NOMO-1 treated with dmso at 0.1 percent for 144 hours (cell line): Measurements from ENCODE around the gene TUBE1.

Source experiments
- DNase-seq: peaks from one replicate; lab custom pipeline; 2025; ENCODE audit not compliant: unreplicated experiment; lab: John Stamatoyannopoulos, UW

TUBE1 gene

DNA sequence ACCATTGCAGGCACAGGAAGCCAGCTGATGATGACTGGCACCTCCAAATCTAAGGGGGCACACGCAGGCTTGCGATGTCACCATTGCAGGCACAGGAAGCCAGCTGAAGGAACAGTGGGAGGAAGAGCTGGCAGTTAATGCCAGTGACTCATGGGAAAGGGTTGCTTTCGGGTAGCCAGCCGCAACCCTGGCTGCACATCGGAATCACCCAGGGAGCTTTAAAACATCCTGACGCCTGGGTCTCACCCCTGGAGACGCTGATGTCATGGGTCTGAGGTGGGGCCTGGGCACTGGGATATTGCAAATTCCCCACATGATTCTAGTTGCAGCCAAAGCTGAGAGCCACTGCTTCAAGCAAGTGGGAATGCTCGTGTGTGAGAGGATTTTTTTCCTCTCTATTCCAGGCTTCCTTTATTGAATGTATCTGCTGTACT lies 49.5 kb downstream of the TUBE1 start:
- DNase-seq: no peak

DNA sequence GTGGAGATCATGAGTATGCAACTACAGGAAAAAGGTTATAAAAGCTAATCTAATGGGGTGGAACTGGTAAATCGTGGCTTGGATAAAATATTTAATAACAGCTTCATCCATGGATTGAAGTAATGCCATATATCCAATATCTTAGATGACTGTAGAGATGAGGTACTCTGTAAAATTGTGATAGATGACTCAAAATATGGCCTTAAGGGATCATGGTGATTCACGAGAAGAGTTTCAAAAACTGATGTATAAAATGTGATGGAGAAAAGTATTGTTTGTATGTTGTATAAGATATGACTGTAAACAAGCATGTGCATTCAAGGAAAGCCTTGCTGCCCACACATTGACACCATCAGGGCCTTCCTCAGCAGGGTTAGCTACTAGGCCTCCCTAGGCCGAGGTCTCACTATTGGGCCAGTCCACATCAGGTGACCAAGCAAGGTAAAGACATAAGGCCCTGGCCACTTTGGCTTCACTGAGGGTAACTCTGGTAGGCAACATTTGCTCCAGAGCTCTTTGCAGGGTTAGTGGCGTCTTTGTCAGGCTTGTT lies 51.1 kb downstream of the TUBE1 start:
- DNase-seq: no peak

DNA sequence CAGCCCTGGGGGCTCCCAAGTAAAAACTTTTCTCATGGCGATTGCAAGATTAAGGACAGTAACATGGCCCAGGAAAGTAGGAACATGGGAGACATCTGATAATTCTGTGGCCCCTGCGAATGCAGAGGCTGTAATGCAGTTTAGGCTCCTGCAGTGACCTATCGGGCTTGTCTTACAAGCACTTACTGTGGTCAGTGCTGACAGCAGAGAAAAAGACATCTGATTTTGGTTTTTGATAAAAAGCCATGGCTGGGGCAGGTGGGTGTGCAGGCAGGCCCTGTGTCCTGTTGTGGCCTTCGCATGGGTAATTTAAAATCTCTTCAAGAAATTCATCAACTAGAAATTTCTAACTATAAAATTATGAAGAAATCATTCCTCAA lies 52.7 kb downstream of the TUBE1 start:
- DNase-seq: no peak

DNA sequence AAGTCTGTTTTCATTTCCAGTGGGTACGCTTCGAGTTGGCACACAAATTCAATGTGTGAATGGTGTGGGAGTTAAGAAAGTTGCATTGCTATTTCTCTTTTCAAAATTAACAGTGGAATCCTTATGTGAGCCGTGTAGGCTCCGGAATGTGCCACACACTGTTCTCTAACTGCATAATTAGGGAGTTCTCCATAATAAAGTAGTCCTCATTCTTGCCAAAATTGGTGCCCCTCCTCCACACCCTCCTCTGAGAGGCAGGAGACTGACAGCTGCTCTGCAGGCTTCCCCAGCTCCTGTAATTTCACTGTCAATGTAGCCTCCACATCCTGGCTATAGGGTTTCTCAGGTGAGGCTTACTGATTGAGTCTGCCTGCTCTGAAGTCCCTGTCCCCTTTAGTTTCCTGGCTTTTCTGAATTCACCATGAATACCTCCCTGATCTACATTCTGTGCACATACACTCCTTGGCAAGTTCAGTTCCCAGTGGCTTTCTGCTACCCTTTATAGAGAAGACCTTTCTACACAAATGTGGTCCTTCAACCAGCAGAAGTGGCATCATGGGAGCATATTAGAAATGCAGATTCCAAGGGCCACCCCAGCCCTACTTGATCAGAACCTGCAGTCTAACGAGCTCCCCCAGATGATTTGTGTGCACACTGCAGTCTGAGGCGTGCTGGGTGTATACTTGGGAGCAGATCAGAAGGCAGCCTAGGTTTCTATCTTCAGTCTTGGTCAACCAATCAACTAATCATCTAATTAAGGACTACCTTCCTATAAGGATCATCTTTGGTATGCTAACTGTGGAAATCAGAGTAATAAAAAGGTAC lies 53.3 kb downstream of the TUBE1 start:
- DNase-seq: no peak

DNA sequence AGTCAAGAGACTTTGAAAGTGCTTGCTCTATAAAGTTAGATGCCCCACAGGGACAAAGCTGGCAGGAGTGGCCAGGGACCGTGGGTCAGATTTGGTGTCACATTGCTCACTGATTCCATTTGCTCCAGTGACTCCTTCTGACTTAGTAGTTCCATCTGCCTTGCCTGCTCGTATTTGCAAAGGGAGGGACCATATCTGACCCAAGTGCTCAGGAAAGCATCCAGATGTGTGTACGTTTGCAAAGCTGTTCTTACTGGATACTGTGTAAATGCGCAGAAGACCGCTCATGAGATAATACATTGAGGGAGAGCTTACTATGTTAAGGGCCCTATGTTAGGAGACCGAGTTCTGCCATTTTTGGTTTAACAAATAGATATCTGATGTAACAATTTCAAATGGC lies 54.6 kb downstream of the TUBE1 start:
- no peak for DNase-seq

DNA sequence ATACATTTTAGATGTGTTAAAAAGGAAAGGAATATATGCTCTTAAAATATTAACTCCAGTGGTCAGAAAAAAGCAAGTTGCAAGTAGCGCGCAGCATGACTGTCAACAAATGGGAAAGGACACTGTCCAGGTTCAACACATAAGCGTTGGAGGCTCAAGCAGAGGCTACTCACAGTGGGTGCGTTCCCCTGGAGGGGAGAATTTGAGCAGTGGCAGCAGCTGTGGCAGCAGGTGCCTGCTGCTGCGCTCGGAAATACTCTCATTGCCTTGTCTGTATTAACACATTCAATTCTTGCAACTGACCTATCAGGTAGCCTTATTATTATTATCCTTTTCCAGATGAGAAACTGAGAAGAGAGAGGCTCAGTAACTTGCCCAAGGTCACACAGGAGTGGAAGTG lies 55.3 kb downstream of the TUBE1 start:
- no peak for DNase-seq

DNA sequence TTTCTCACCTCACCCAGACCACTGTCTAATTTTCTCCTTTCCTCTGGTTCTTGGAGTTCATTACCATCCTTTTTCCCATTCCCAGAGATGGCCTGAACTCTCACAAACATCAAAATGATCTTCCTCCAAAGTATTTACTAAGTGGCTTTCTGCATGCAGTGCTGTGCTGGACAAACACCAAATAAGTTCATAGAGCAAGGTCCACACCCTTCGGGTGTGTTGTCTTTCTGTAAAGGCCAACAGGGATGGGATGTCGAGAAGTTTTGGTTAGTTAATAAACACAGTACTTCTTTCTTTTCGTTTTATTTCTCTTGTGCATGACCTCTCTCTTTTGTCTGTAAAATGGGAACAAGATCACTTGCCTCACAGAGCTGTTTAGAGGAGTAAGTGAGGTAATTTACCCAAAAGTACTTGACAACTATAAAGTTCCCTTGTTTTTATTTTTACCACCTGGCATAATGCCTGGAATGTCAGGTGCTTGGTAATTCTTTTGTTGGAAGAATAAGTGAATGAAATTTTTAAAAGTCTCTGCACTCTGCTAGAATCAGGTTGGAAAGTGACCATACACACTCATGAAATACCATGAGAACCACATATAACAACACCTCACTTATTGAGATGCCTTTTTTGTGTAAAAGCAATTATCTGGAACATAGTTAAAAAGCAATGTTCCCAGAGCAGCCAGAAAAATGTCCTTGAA lies 56.2 kb downstream of the TUBE1 start:
- no peak for DNase-seq

DNA sequence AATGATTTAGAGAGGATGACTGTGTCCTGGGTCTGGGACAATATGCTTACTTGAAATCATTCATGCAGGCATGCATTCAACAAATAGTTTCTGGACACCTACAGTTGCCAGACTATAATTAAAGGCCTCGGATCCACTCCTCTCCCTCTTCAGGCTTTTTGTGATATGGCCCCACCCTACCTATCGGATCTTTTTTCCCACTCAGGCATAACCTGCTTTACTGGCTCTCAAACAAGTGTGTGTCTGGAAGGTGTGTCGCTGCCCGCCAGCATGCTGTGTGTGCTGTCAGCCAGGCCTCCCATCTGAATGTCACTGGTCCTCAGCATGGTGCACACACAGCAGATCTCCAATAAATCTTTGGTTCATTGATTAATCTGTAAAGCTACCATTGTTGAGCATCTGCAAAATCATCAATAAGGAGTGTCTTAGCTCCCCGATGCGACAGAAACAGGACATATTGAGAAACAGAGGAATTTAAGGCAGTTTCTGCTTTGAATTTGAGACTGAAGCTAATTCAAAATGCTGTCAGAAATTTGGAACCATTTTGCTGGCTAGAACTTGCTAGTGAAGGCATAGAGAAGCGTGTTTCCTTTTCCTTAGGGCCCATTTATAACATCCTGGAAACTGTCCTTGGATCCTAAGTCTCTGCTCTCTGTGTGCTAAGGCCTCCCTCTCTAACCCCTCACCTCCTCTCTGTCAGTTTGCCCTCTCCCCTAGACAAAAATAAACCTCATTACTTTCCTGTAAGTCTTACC lies 56.9 kb downstream of the TUBE1 start:
- DNase-seq: no peak

DNA sequence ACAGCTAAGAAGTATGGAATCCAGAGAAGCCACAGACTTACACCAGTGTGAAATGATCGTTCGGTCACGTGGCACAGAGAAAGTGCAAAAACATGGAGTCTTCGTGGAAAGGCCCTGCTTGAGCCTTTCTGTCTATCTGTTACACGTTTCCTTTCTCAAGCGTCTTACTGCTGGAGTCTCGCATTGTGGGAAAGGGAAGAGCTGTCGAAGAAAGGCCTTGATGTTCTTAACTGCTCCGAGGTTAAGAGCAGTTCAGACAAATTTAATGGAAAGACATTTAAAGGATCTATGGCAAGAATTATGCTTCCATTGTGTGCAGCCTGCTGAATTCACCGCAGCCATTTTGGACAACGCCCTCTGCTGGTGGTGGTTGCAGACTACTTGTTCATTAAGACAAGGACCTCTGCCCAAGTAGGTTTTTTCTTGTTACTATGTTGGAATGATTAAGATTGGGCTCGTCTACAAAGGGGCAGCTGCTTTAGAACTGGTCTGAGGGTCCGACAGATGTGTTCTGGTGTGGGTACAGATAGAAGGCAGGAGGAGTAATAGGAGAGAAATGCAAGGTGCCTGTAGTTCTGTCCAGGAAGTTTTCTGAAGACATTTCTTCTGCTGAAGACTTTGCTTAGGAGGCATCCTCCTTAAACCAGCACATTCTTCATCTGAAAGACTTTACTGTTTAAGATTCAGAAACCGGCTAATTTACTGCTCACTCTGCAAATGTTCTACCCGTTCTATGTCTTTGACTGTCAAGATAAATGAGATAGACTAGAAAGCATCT lies 58.0 kb downstream of the TUBE1 start:
- peak; percentile 14 for DNase-seq

DNA sequence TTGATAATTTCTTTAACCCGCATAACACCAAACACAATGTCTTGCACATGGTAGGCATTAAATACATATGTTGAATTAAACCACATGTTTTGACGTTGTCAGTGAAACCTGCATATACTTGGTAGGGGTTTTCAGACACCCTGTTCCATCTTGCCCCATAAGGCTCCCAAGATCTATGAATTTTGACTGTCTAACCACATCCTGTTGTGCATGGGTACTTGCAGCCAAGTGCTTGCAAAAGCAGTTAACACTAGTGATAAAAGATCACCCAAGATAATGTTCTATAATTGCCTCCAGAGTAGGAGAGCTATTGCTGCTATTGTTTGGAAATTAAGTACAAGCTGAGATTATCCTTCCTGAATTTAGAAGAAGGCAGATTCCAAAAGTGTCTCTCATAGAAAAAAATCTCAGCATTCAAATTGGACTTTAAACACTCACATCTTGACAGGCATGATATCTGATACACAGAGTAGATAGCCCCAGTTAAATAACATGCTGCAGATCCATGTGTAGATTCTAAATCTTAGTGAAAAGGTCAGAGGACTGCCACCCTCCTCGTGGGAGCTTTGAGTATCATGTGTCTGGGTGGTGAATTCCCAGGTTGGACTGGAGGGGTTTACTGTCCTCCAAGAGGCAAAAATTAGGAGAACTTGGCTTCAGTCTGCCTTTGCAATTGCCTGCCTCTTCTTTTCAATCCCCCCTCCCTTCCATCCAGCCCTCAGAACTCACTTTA lies 59.2 kb downstream of the TUBE1 start:
- DNase-seq: no peak

DNA sequence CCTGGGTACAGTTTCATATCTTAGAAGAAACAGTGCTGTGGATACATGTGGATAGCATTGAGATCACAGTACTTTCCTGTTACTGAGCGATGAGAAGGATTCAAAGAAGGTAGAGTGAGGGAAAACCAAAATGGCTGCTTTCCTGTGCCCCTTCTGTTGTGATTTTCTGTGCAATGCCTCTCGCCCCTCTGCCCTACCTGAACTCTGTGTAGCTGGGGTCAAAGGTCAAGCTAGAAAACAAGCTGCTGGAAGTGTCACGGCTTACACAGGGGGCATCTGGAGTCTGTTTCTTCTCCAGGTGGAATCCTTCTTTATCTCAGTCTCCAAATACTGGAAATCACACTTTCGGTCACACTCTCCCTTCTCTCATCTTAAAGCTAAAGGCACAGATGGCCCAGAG lies 60.3 kb downstream of the TUBE1 start:
- no peak for DNase-seq

DNA sequence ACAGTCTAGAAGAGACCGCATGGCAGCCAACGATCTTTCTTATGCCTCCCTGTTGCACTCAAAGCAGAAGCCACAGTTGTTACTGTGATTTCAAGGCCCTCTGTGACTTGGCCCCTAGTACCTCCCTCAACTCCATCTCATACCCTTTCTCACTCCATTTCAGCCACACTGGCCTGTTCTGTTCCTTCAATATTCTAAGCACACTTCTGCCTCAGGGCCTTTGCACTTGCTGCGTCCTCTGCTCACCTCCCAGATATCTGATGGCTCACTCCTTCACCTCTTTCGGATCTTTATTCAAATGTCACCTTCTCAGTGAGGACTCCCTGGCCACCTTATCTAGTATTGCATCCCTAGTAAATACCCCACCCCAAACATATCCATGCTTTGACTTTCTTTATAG lies 62.8 kb downstream of the TUBE1 start:
- DNase-seq: no peak

DNA sequence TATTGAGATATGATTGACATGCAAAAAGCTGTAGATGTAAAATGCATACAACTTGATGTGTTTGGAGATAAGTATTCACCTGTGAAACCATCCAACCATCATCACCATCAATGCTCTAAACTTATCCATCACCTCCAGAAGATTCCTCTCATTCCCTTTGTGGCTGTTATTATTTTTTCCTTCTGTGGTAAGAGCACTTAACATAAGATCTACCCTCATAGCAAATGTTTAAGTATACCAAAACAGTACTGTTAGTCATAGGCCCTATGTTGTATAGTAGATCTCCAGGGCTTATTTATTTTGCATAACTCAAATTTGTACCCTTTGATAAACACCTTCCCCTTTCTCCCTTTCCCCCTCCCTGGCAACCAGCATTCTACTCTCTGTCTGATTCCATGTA lies 64.5 kb downstream of the TUBE1 start:
- no peak for DNase-seq

DNA sequence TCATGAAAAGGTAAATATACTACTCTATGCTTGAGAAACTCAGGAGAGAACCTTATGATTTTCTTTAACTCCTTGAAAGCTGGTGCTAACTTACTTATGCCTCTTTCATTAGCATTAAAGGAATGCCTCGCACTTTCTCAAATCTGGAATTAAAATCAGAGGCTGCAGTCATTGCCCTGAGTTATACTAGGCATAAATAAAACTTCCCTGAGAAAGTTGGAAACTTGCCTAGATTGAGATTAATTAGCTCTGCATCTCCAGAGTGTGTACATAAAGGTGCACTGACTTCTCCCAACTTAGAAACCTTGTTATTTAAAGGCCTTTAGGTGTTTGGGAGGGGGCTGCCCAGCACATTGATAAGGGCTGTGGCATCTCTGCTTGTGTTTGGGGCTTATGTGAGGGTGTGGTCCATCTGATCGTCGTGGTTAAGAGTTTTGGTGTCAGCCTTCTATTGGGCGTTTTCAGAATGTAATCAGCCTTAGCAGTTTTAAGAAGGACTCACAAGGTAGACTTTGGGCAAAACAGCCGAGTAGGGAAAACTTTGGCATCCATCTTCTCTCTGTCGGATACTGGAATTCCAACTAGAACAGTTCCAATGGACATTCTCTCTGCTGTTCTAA lies 65.5 kb downstream of the TUBE1 start:
- no peak for DNase-seq
